Endothelial cell of coronary artery (primary cell): Measurements from ENCODE around the gene ACVR1B. TPM values are rescaled to one million over a fixed set of nuclear protein-coding genes. Genes with fewer than 3 reads are reported as not detected.

Experiments
- total RNA-seq: library from RNA; depleted of rRNA; stranded (reverse); fragments of >200 nt; gene quantifications from 2 replicates; pipeline ENCODE4 v1.2.3, GENCODE V29; 2014

The ACVR1B gene
- 12.9 and 20.0 TPM in 2 replicates for total RNA-seq

GRCh38 chr12:51951199-51951842, at the start of gene ACVR1B:
Gene ACVR1B (plus strand): TSS chr12:51951699. CDS start chr12:51951744, 45 bp downstream.

GRCh38 chr12:51907083-51907855, 44.2 kb upstream of the ACVR1B start, which contains the start of gene ACVRL1:
Gene ACVRL1 (plus strand): TSS chr12:51907504. CDS start chr12:51912475, 4,971 bp downstream.

GRCh38 chr12:52006726-52007157, 55.2 kb downstream of the ACVR1B start, which contains the start of gene TAMALIN:
Gene TAMALIN (plus strand): TSS chr12:52006946. CDS start chr12:52007020, 74 bp downstream.

Other genes with a start within 250 kb of the ACVR1B start
- gene FIGNL2, start 103.0 kb upstream of the ACVR1B start, total RNA-seq = 0.18 and 0.19 TPM in 2 replicates
- gene ANKRD33, start 63.6 kb upstream of the ACVR1B start, total RNA-seq = under 0.01 and 0.09 TPM in 2 replicates
- gene ACVRL1, start 44.2 kb upstream of the ACVR1B start, total RNA-seq = 448 and 520 TPM in 2 replicates
- gene TAMALIN, start 55.2 kb downstream of the ACVR1B start, total RNA-seq = 30.7 and 41.4 TPM in 2 replicates
- 0.27 and 1.4 TPM in 2 replicates for gene NR4A1, start 99.7 kb downstream of the ACVR1B start, total RNA-seq
- 81.8 and 87.6 TPM in 2 replicates for gene ATG101, start 118.3 kb downstream of the ACVR1B start, total RNA-seq
- gene SMIM41, start 128.0 kb downstream of the ACVR1B start, total RNA-seq = under 0.01 TPM in 1 of 2 replicates, not detected in the other
- gene KRT80, start 240.3 kb downstream of the ACVR1B start, total RNA-seq = 5.5 and 6.7 TPM in 2 replicates